SK-N-SH (cell line): ENCODE measurements around the gene RASA3. TPM values are rescaled to one million over a fixed set of nuclear protein-coding genes. Genes with fewer than 3 reads are reported as not detected.

Experiments used
- CTCF ChIA-PET: fragments of 300-600, 350-600 bp; formaldehyde crosslinking; extraction: SDS; loops from one replicate; lab custom pipeline; 2021; lab: Yijun Ruan, JAX
- POLR2A ChIA-PET: fragments of 350-600 bp; sonication (Branson Sonifier 250); formaldehyde crosslinking; extraction: SDS; loops from one replicate; lab custom pipeline; 2020; ENCODE audit warnings: antibody characterized with exemption, inconsistent platforms; lab: Yijun Ruan, JAX
- DNase-seq: peaks from one replicate; pipeline ENCODE4 v3.0.0; 2012
- H2AFZ ChIP-seq: fragments of 200-600 bp; sonication (generic); 2 replicates; pipeline ENCODE4 v1.8.1; 2016; ENCODE audit warnings: antibody characterized with exemption, mild to moderate bottlenecking, low read depth
- H3F3A ChIP-seq: fragments of 200-600 bp; sonication (generic); replicated peaks from 2 replicates; pipeline ENCODE3; 2016; ENCODE audit warnings: antibody characterized with exemption, mild to moderate bottlenecking; ENCODE audit not compliant: insufficient read depth
- H3K27ac ChIP-seq, 2 experiments: fragments of 200-500 bp in 1 of 2; fragments of 200-600 bp in 1 of 2; sonication (Bioruptor generic) in 1 of 2; sonication (generic), shearing (Covaris generic) in 1 of 2; 2 replicates each; pipeline versions ENCODE4 v1.5.1 to v1.6.1; 2014 to 2016; ENCODE audit warnings: low read depth in 2 of 2, inconsistent platforms in 1 of 2, low read length in 1 of 2, mild to moderate bottlenecking in 1 of 2, mixed read lengths in 1 of 2
- H3K27me3 ChIP-seq: fragments of 200-600 bp; sonication (generic), shearing (Covaris generic); 2 replicates; pipeline ENCODE4 v1.6.1; 2016; ENCODE audit warnings: mixed run types; ENCODE audit not compliant: insufficient read depth
- H3K36me3 ChIP-seq, 2 experiments: fragments of 200-500 bp in 1 of 2; fragments of 200-600 bp in 1 of 2; sonication (Bioruptor generic) in 1 of 2; sonication (generic) in 1 of 2; replicated peaks in 1 of 2; 2 replicates each; pipeline versions ENCODE3 to v1.5.1; 2014 to 2016; ENCODE audit warnings: low read length in 1 of 2, mild to moderate bottlenecking in 1 of 2; ENCODE audit not compliant: insufficient read depth in 2 of 2, control insufficient read depth in 1 of 2
- H3K4me1 ChIP-seq, 2 experiments: fragments of 200-500 bp in 1 of 2; fragments of 200-600 bp in 1 of 2; sonication (Bioruptor generic) in 1 of 2; sonication (generic), shearing (Covaris generic) in 1 of 2; 2 replicates each; pipeline versions ENCODE4 v1.5.1 to v1.6.1; 2014 to 2016; ENCODE audit warnings: low read depth in 1 of 2, low read length in 1 of 2, mixed run types in 1 of 2; ENCODE audit not compliant: insufficient read depth in 2 of 2, control insufficient read depth in 1 of 2
- H3K4me2 ChIP-seq: fragments of 200-600 bp; sonication (generic), shearing (Covaris generic); 2 replicates; pipeline ENCODE4 v1.6.1; 2017; ENCODE audit warnings: mixed run types
- H3K4me3 ChIP-seq, 2 experiments: fragments of 200-500 bp in 1 of 2; fragments of 200-600 bp in 1 of 2; sonication (Bioruptor generic) in 1 of 2; sonication (generic), shearing (Covaris generic) in 1 of 2; 2 replicates each; pipeline versions ENCODE4 v1.5.1 to v1.8.1; 2014 to 2016; ENCODE audit warnings: low read depth in 2 of 2, inconsistent platforms in 1 of 2, low read length in 1 of 2, mild to moderate bottlenecking in 1 of 2, mixed read lengths in 1 of 2, moderate library complexity in 1 of 2
- H3K79me2 ChIP-seq: fragments of 200-600 bp; sonication (generic); 2 replicates; pipeline ENCODE4 v1.8.1; 2017; ENCODE audit warnings: mild to moderate bottlenecking; ENCODE audit not compliant: insufficient read depth
- H3K9ac ChIP-seq: fragments of 200-600 bp; sonication (generic); 2 replicates; pipeline ENCODE4 v1.6.1; 2017; ENCODE audit warnings: mixed run types
- H3K9me2 ChIP-seq: fragments of 200-600 bp; sonication (generic); 2 replicates; pipeline ENCODE4 v1.6.1; 2017; ENCODE audit warnings: mixed run types
- H3K9me3 ChIP-seq: fragments of 200-600 bp; sonication (generic); 2 replicates; pipeline ENCODE4 v1.6.1; 2017; ENCODE audit warnings: mixed run types, mild to moderate bottlenecking, moderate library complexity
- H4K20me1 ChIP-seq: fragments of 200-600 bp; sonication (generic); 2 replicates; pipeline ENCODE4 v1.6.1; 2017; ENCODE audit warnings: mild to moderate bottlenecking, mixed run types; ENCODE audit not compliant: insufficient read depth
- CHD2 ChIP-seq: fragments of 150-350 bp; IDR thresholded peaks from 2 replicates; pipeline ENCODE4 v1.6.1; 2018; ENCODE audit warnings: low read length; ENCODE audit not compliant: partially characterized antibody
- EP300 ChIP-seq, 2 experiments: IDR thresholded peaks; 2 replicates each; pipeline versions ENCODE4 v1.4.0 to v1.6.1; 2012; ENCODE audit warnings: borderline replicate concordance in 1 of 2, low read depth in 1 of 2, low read length in 1 of 2
- FOXM1 ChIP-seq: IDR thresholded peaks from 2 replicates; pipeline ENCODE4 v1.4.0; 2012; ENCODE audit warnings: low read depth, mild to moderate bottlenecking
- IRF3 ChIP-seq: fragments of 150-350 bp; IDR thresholded peaks from 2 replicates; pipeline ENCODE4 v1.6.1; 2016; ENCODE audit warnings: mild to moderate bottlenecking, low read depth, low read length
- NFIC ChIP-seq: IDR thresholded peaks from 2 replicates; pipeline ENCODE4 v1.4.0; 2012; ENCODE audit warnings: borderline replicate concordance
- REST ChIP-seq: IDR thresholded peaks from 2 replicates; pipeline ENCODE4 v1.6.1; 2012; ENCODE audit warnings: mild to moderate bottlenecking, low read depth, low read length, moderate library complexity
- RFX5 ChIP-seq: IDR thresholded peaks from 2 replicates; pipeline ENCODE4 v1.6.1; 2012; ENCODE audit warnings: mild to moderate bottlenecking, improper control_type of control experiment, low read length
- SIN3A ChIP-seq: IDR thresholded peaks from 2 replicates; pipeline ENCODE4 v1.6.1; 2012; ENCODE audit warnings: low read depth, mild to moderate bottlenecking, low read length, moderate library complexity, borderline replicate concordance
- TAF1 ChIP-seq: IDR thresholded peaks from 2 replicates; pipeline ENCODE4 v1.6.1; 2012; ENCODE audit warnings: low read depth, mild to moderate bottlenecking, low read length, moderate library complexity, borderline replicate concordance
- TCF12 ChIP-seq: IDR thresholded peaks from 2 replicates; pipeline ENCODE4 v1.4.0; 2012
- TEAD4 ChIP-seq: IDR thresholded peaks from 2 replicates; pipeline ENCODE4 v1.4.0; 2012; ENCODE audit warnings: mild to moderate bottlenecking, borderline replicate concordance; ENCODE audit not compliant: insufficient read depth
- USF2 ChIP-seq: fragments of 150-350 bp; IDR thresholded peaks from 2 replicates; pipeline ENCODE4 v1.6.1; 2017; ENCODE audit warnings: antibody characterized with exemption, low read length, low read depth, borderline replicate concordance
- YY1 ChIP-seq: IDR thresholded peaks from 2 replicates; pipeline ENCODE4 v1.4.0; 2012; ENCODE audit warnings: low read depth, mild to moderate bottlenecking
- WGBS: methylation state at CpG from one replicate; pipeline ENCODE4 v1.1.6; 2017; ENCODE audit warnings: low lambda C conversion rate; 5-methylcytosine and 5-hydroxymethylcytosine counted together
- polyA plus RNA-seq, 3 experiments: library from polyadenylated mRNA; depleted of rRNA; stranded (reverse); fragments of >200 nt; gene quantifications; 2 replicates each; pipeline ENCODE4 v1.2.3, GENCODE V29; 2012
- TF ChIP-seq, protein P1 (sequence below): fragments of 200-600 bp; sonication (generic); IDR thresholded peaks from 2 replicates; pipeline ENCODE4 v1.6.1; 2017; ENCODE audit warnings: antibody characterized with exemption, mild to moderate bottlenecking, moderate library complexity
- TF ChIP-seq, protein P2 (sequence below): IDR thresholded peaks from 2 replicates; pipeline ENCODE4; 2012
- TF ChIP-seq, protein P3 (sequence below): IDR thresholded peaks from 2 replicates; pipeline ENCODE4 v1.4.0; 2012; ENCODE audit warnings: low read depth

The RASA3 gene
- polyA plus RNA-seq, 1 of the 3 experiments (the other 2 are of a cell fraction), result 25.1 TPM

GRCh38 chr13:113968463-113969310 is 163.7 kb downstream of the RASA3 start:
- Histone ChIP-seq H3K36me3 (peaks cover 6 to 22% of the 10 kb centered on the region in 2 experiments), H3K9ac (no peak overlapping the region), H3F3A (no peaks in the 10 kb centered on the region), H3K9me2 (no peaks in the 10 kb centered on the region), H2AFZ (no peak overlapping the region), H3K79me2 (no peaks in the 10 kb centered on the region), H3K27ac (no peak overlapping the region), H3K4me3 (no peak overlapping the region), H3K27me3 (no peaks in the 10 kb centered on the region), H4K20me1 (no peaks in the 10 kb centered on the region), H3K9me3 (no peaks in the 10 kb centered on the region), H3K4me2 (no peak overlapping the region), H3K4me1 (no peaks in the 10 kb centered on the region)
- WGBS, result 95% methylated on average over 14 of the region's 17 CpGs
- ChIA-PET CTCF (no interaction called here), POLR2A (no interaction called here)
- no peak for DNase-seq
- TF ChIP-seq TAF1 (no peak), YY1 (no peak)
- TF ChIP-seq, protein P1, sequence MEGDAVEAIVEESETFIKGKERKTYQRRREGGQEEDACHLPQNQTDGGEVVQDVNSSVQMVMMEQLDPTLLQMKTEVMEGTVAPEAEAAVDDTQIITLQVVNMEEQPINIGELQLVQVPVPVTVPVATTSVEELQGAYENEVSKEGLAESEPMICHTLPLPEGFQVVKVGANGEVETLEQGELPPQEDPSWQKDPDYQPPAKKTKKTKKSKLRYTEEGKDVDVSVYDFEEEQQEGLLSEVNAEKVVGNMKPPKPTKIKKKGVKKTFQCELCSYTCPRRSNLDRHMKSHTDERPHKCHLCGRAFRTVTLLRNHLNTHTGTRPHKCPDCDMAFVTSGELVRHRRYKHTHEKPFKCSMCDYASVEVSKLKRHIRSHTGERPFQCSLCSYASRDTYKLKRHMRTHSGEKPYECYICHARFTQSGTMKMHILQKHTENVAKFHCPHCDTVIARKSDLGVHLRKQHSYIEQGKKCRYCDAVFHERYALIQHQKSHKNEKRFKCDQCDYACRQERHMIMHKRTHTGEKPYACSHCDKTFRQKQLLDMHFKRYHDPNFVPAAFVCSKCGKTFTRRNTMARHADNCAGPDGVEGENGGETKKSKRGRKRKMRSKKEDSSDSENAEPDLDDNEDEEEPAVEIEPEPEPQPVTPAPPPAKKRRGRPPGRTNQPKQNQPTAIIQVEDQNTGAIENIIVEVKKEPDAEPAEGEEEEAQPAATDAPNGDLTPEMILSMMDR, result 0 out of 2 replicates have a peak, but pooled peaks have one; percentile 20
- TF ChIP-seq, protein P2, sequence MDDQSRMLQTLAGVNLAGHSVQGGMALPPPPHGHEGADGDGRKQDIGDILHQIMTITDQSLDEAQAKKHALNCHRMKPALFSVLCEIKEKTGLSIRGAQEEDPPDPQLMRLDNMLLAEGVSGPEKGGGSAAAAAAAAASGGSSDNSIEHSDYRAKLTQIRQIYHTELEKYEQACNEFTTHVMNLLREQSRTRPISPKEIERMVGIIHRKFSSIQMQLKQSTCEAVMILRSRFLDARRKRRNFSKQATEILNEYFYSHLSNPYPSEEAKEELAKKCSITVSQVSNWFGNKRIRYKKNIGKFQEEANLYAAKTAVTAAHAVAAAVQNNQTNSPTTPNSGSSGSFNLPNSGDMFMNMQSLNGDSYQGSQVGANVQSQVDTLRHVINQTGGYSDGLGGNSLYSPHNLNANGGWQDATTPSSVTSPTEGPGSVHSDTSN, result no peak

DNA sequence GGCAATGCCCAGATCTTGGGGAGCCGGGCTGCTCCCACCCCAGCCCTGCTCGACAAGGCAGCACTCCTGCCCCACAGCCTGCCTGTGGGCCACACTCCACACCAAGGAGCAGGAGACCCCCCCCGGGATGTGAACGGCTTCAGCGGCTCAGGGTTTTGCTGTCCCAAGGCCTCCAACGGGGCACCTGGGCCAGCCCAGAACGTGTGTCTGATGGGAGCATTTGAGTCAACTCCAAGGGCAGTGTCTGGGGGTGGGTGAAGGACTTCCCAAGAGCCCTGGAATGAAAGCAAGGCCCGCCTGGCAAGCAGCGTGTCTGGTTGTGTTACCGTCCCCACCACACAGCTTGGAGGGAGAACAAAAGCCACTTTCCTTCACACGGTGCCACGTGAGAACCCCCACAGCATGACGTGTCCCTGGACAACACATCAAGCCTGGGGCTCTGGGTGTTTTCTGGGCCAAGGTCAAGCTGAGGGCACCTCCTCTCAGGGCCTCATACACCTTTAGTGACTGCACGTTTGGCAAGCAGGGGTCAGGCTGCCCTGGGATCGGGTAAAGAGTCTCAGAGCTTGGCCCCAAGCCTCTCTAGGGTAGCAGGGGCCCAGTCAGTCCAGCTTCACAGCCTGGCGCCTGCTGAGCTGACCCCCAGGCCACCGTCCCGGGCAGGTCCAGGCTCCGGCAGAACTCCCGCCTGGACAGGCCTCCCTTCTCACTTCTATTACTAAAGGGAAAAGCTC is 164.5 kb downstream of the RASA3 start:
- Histone ChIP-seq H3K9me2 (no peaks in the 10 kb centered on the region), H3F3A (no peaks in the 10 kb centered on the region), H3K9me3 (no peaks in the 10 kb centered on the region), H3K79me2 (no peaks in the 10 kb centered on the region), H3K27me3 (no peaks in the 10 kb centered on the region), H2AFZ (no peak overlapping the region), H4K20me1 (no peaks in the 10 kb centered on the region), H3K27ac (no peak overlapping the region), H3K4me1 (no peaks in the 10 kb centered on the region), H3K36me3 (peaks cover 2 to 17% of the 10 kb centered on the region in 2 experiments), H3K4me3 (no peak overlapping the region), H3K9ac (no peak overlapping the region), H3K4me2 (no peak overlapping the region)
- POLR2A ChIA-PET, result no interaction called here
- CTCF ChIA-PET, result no interaction called here
- no peak for DNase-seq
- WGBS, result 96% methylated on average over 13 of the region's 20 CpGs
- no peak for TF ChIP-seq USF2
- no peak for TF ChIP-seq CHD2
- TF ChIP-seq EP300 (IDR thresholded peaks at IDR 0.05; ENCODE audit: borderline replicate concordance in 1 of 2, low read depth in 1 of 2, low read length in 1 of 2), result no peak
- TF ChIP-seq SIN3A, result no peak
- no peak for TF ChIP-seq NFIC
- no peak for TF ChIP-seq IRF3
- no peak for TF ChIP-seq REST
- no peak for TF ChIP-seq TCF12
- TF ChIP-seq TEAD4, result no peak
- TF ChIP-seq, protein P3, sequence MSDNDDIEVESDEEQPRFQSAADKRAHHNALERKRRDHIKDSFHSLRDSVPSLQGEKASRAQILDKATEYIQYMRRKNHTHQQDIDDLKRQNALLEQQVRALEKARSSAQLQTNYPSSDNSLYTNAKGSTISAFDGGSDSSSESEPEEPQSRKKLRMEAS, result no peak
- TF ChIP-seq FOXM1, result no peak
- no peak for TF ChIP-seq RFX5
